SK-N-MC (cell line): ENCODE data around the gene PTPRZ1.

Experiments used
- EZH2 ChIP-seq: fragments of 200-600 bp; sonication (generic); IDR thresholded peaks from one replicate; pipeline ENCODE4 v1.6.1; 2017; ENCODE audit warnings: antibody characterized with exemption
- FOXP2 ChIP-seq: optimal IDR thresholded peaks from 2 replicates; pipeline ENCODE3; 2011; ENCODE audit warnings: mild to moderate bottlenecking, moderate library complexity; ENCODE audit not compliant: insufficient read depth; ENCODE audit errors: extremely low read length, control extremely low read depth
- POLR2AphosphoS5 ChIP-seq: IDR thresholded peaks from 2 replicates; pipeline ENCODE4 v1.6.1; 2012; ENCODE audit warnings: mild to moderate bottlenecking, low read depth, low read length, borderline replicate concordance

DNA sequence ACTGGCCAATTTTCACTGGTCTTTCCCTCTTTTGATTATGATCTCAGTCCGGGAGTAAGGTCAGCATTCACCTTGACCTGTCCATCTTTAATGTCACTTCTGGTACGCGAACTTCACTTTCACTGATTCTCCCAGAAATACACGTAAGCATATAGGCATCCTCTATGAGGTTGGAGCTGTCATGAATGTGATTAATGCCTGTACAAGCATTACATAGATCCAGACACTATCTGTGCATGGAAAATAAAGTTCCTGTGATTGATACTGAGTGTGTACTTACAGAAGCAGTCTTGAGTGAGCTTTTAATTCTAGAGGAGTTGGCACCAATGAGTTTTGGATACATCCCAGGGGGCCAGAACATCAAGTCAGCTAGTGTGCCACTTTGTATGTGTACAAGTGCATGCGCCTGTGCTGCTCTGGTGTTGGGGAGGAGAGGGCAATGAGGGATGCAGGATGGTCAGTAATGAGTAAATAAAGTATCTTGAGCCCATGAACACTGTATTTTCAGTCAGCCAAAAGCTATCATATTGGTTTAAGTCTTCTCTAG is 6.0 kb downstream of the PTPRZ1 start:
- TF ChIP-seq POLR2AphosphoS5 (no peak), EZH2 (no peak), FOXP2 (no peak)
